Measurements from ENCODE around the gene ALKAL2.

ALKAL2 gene

GRCh38 chr2:269356-270030, 18.4 kb downstream of the ALKAL2 start:
- no peak for DNase-seq

- no peak for DNase-seq
Observed at GRCh38 chr2:268323-268722, 19.6 kb downstream of the ALKAL2 start.

GRCh38 chr2:264493-265468, 23.1 kb downstream of the ALKAL2 start, which contains the start of gene ACP1:
Gene ACP1 (plus strand): TSS chr2:264947. CDS start chr2:264965, 18 bp downstream.
- DNase-seq = peak; percentile 96

GRCh38 chr2:263774-264492, 24.0 kb downstream of the ALKAL2 start, which contains the start of gene SH3YL1:
Gene SH3YL1 (minus strand): TSS chr2:264032. CDS start chr2:263984, 48 bp downstream.
- no peak for DNase-seq

GRCh38 chr2:263022-263738, 24.7 kb downstream of the ALKAL2 start:
- DNase-seq = no peak

- no peak for DNase-seq
Observed at GRCh38 chr2:262117-262516, 25.8 kb downstream of the ALKAL2 start.

- no peak for DNase-seq
Observed at GRCh38 chr2:260507-261161, 27.3 kb downstream of the ALKAL2 start.

GRCh38 chr2:259789-260331, 28.0 kb downstream of the ALKAL2 start:
- DNase-seq = no peak

GRCh38 chr2:258933-259332, 29.0 kb downstream of the ALKAL2 start:
- no peak for DNase-seq

- no peak for DNase-seq
Observed at GRCh38 chr2:257842-258241, 30.0 kb downstream of the ALKAL2 start.

- DNase-seq = no peak
Observed at GRCh38 chr2:257429-257828, 30.5 kb downstream of the ALKAL2 start.

GRCh38 chr2:256094-256493, 31.8 kb downstream of the ALKAL2 start:
- DNase-seq = no peak

- no peak for DNase-seq
Observed at GRCh38 chr2:255195-255594, 32.7 kb downstream of the ALKAL2 start.

GRCh38 chr2:254241-254640, 33.6 kb downstream of the ALKAL2 start:
- DNase-seq = no peak

- no peak for DNase-seq
Observed at GRCh38 chr2:253202-253638, 34.7 kb downstream of the ALKAL2 start.

- DNase-seq = no peak
Observed at GRCh38 chr2:252001-252602, 35.8 kb downstream of the ALKAL2 start.

- no peak for DNase-seq
Observed at GRCh38 chr2:249538-250042, 38.3 kb downstream of the ALKAL2 start.

GRCh38 chr2:248724-249123, 39.2 kb downstream of the ALKAL2 start:
- DNase-seq = no peak

- DNase-seq = peak; percentile 50
Observed at GRCh38 chr2:246489-247144, 41.3 kb downstream of the ALKAL2 start.

- DNase-seq = no peak
Observed at GRCh38 chr2:244547-244946, 43.3 kb downstream of the ALKAL2 start.

Data from activated CD4-positive, alpha-beta T cell treated with anti-CD3 and anti-CD28 coated beads, Interleukin-2, Interleukin-6, amounts not matched to agents 100 ng/mL and 50 ng/mL, durations not matched to agents 16 hours and 8 hours (primary cell).